ENCODE data around the gene STX4. TPM values are rescaled to one million over a fixed set of nuclear protein-coding genes. Genes with fewer than 3 reads are reported as not detected.
A peak's percentile ranks its signal among the peaks of the same experiment; 100 is the strongest.

STX4 gene
- total RNA-seq, 1 experiment from 2014 or later = 26.0 TPM

DNA sequence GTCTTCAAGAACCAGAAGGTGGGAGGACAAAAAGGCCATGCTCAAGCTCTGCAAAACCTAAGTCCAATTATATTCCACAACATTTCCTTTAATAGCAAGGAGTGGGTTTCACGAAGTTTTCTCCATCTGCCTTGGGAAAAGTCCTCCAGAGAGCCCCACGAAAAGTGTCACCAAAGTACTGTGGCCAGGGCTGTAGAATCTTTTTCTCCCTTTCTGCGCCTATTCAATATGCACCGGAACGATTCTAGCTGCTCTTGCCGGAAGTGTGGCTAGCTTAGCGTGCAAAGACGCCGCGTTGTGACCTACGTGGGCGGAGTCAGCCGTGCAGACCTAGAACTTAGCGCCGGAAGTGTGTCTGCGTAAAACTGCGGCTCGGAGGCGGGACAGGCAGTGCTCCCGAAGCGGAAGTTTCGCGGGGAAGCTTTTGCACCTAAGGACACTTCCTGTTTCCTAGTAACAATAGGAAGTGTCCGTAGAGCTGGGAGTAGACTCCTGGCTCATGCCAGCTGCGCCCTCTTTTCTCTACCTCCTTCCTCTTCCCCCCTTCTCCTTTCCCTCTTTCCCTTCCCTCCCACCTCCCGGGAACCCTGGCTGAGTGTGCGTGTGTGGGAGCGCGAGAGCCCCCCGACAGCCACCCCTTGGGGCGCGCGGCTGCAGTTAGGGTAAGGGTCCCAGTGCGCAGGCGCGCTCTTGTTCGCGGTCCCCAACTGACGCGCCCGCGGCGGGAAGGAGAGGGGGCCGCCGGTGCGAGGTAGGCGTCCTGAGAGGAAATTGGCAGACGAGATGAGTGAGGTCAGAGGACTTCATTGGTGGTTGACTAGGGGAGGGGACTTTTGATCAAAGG lies 40.8 kb downstream of the STX4 start, which contains the start of the genes ZNF646 and ZNF668 (continued):
- TF ChIP-seq REST (IDR thresholded peaks at IDR 0.05; ENCODE audit: low read depth) (no peak), EGR1 (IDR thresholded peaks at IDR 0.05; ENCODE audit: low read depth) (peak; percentile 80), EZH2 (IDR thresholded peaks at IDR 0.05) (no peak), TCF7L2 (IDR thresholded peaks at IDR 0.05; ENCODE audit: borderline replicate concordance, extremely low read depth, insufficient read depth, insufficient read length) (peak; percentile 82), POLR2A (IDR thresholded peaks at IDR 0.05; ENCODE audit: borderline replicate concordance, extremely low read depth, insufficient read depth, insufficient read length) (peak; percentile 61), POLR2AphosphoS5 (IDR thresholded peaks at IDR 0.05; ENCODE audit: low read depth, low read length) (peak; percentile 95), EZH2phosphoT487 (IDR thresholded peaks at IDR 0.05; ENCODE audit: borderline replicate concordance) (no peak), RAD21 (IDR thresholded peaks at IDR 0.05; ENCODE audit: low read depth) (no peak)

DNA sequence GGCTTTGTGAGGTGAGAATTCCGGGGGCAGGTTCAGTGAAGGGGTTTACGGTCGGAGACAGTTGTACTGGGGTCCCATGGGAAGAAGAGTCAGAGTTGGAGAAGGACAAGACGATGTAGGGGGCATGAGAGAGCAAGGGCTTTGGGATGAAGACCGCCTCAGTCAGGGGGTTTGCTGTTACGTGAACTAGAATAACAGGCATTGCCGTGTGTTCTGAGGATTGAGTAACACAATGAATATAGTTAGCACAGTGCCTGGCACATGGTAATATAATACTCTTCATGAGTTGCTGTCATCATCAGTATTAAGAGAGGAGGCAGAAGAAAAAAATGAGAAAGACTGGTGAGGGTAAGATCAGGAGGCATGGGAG lies 41.4 kb downstream of the STX4 start:
- no peaks in the 10 kb centered on the region for H4K20me1 ChIP-seq (ENCODE audit: insufficient read depth)
- ChIA-PET CTCF (interaction anchor here (1.2 kb wide), 4 partner anchors 17 to 368 kb away, joined by 3 to 5 read pairs (median 4); partner anchors contain the start of gene ZNF843), POLR2A (interaction anchor here (1.0 to 1.6 kb wide), 5 partner anchors 17 to 139 kb away, joined by 3 to 4 read pairs (median 4); partner anchors contain the start of genes HSD3B7 and TRIM72), RAD21 (ENCODE audit: low non-redundant PET in 1 of 2, low total read pairs in 2 of 2, uncharacterized antibody in 2 of 2, unreplicated experiment in 2 of 2) (interaction anchor here (0.8 to 1.5 kb wide), 3 partner anchors 43 to 90 kb away, joined by 3 to 7 read pairs (median 4); partner anchors contain the start of genes HSD3B7 (in 1 of the 2) and KAT8 (in 1 of the 2))
- peak overlapping the region; percentile 87 to 99 for H3K4me3 ChIP-seq (replicated peaks in 1 of 2; ENCODE audit: low read depth in 1 of 2, low read length in 2 of 2)
- DNase-seq (ENCODE audit: low read depth, low spot score) (no peak), ATAC-seq (no peak)
- no peaks in the 10 kb centered on the region for H3K9me2 ChIP-seq (ENCODE audit: insufficient read depth)
- H3K27me3 ChIP-seq (ENCODE audit: insufficient read depth, low read length) = no peaks in the 10 kb centered on the region
- H3K4me2 ChIP-seq (ENCODE audit: low read length) = peak overlapping the region; percentile 97
- no TSS peak for BruUV-seq (replicated peaks)
- H3K36me3 ChIP-seq (ENCODE audit: control insufficient read depth in 1 of 2, insufficient read depth in 2 of 2, low read length in 2 of 2) = peaks cover 14 to 37% of the 10 kb centered on the region in 2 experiments
- peaks cover 8 to 18% of the 10 kb centered on the region in 2 experiments; a peak in 3 of 4 replicates for H3K4me1 ChIP-seq (ENCODE audit: control insufficient read depth in 1 of 2, insufficient read depth in 2 of 2, low read length in 2 of 2)
- no peak for TF ChIP-seq FOSL1 (IDR thresholded peaks at IDR 0.05; ENCODE audit: low read depth)
- no peak for TF ChIP-seq EZH2 (IDR thresholded peaks at IDR 0.05)
- no peak for TF ChIP-seq ZNF274 (IDR thresholded peaks at IDR 0.05; ENCODE audit: low read depth, low read length)
- TF ChIP-seq, protein P1, sequence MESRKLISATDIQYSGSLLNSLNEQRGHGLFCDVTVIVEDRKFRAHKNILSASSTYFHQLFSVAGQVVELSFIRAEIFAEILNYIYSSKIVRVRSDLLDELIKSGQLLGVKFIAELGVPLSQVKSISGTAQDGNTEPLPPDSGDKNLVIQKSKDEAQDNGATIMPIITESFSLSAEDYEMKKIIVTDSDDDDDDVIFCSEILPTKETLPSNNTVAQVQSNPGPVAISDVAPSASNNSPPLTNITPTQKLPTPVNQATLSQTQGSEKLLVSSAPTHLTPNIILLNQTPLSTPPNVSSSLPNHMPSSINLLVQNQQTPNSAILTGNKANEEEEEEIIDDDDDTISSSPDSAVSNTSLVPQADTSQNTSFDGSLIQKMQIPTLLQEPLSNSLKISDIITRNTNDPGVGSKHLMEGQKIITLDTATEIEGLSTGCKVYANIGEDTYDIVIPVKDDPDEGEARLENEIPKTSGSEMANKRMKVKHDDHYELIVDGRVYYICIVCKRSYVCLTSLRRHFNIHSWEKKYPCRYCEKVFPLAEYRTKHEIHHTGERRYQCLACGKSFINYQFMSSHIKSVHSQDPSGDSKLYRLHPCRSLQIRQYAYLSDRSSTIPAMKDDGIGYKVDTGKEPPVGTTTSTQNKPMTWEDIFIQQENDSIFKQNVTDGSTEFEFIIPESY (IDR thresholded peaks at IDR 0.05; ENCODE audit: extremely low read depth, insufficient replicate concordance, low read length) = no peak
- peaks cover 68% of the 10 kb centered on the region for H3K79me2 ChIP-seq (ENCODE audit: insufficient read depth, low read length)
- intact Hi-C loops (cut with micrococcal nuclease) = loop anchor here (5.0 to 10.0 kb wide), 3 partner anchors 63 to 380 kb away; partner anchors contain the start of genes ARMC5 and PRSS8
- H3K9ac ChIP-seq (ENCODE audit: low read length) = peak overlapping the region; percentile 95
- H3K27ac ChIP-seq (ENCODE audit: low read depth, low read length) = peak overlapping the region; percentile 100
- no peak overlapping the region for H2AFZ ChIP-seq (ENCODE audit: low read depth, low read length, poor library complexity, severe bottlenecking)
- no peaks in the 10 kb centered on the region for H3K9me3 ChIP-seq (ENCODE audit: control insufficient read depth in 1 of 2, insufficient read depth in 1 of 2, low read depth in 1 of 2, low read length in 2 of 2)
